ENCODE measurements around the gene WASF2. TPM values are rescaled to one million over a fixed set of nuclear protein-coding genes. Genes with fewer than 3 reads are reported as not detected.
"Not testable (repeated sequence)": the region's sequence is repeated elsewhere in the genome, so short reads cannot be mapped to it uniquely, and the experiment has no call there.

WASF2 gene
- total RNA-seq, 2 donors from 2014 or later, result 146 to 197 TPM

DNA sequence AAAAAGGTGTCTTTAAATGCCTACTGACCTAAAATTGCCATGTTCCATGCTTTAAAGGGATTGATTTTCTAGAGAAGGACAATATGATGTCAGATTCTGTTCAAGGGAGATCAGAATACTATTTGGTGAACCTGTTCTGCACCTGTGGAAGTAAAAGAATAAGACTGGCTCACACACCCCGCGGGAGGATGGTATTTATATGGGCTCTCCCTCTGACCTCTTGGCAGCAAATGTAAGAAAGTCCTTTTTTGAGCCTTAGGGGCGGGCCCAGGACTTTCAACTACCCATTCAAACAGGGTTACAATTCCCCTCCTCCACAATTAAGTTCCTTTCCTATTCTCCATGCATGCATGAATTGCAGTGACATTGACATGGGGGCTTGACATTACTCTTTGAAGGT, 42.1 kb downstream of the WASF2 start:
- H3K4me3 Mint-ChIP-seq, result no peak overlapping the region
- DNase-seq (no peak), ATAC-seq (replicated peaks in 1 of 2) (no peak)
- peaks cover 0 to 4% of the 10 kb centered on the region in 2 donors for H3K36me3 Mint-ChIP-seq (ENCODE audit: insufficient read depth in 2 of 2)
- peaks cover 77% of the 10 kb centered on the region for H3K4me1 Mint-ChIP-seq (ENCODE audit: low read depth)
- no peaks in the 10 kb centered on the region for H3K9me3 Mint-ChIP-seq
- no peak overlapping the region for H3K27ac Mint-ChIP-seq
- no peaks in the 10 kb centered on the region for H3K27me3 Mint-ChIP-seq (ENCODE audit: low read depth)

DNA sequence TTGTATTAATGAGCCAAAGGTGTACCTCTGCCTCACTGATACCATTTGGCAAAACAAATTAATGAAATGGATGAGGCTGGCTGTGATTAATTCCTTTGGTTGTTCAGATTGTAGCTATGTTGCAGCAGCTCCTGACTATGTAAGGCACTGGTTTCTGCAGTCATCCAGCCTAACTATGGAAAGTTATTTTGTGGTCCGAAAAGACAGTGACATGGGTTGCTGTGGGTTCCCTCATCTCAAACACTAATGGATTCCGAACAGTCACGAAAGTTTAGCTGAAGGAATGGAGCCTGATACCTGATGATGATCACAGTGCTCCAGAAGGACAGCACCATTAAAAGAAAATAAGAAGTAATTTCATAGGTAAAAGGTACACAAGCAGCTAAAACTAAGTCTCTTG, 42.6 kb downstream of the WASF2 start:
- DNase-seq (no peak), ATAC-seq (replicated peaks in 1 of 2) (no peak)
- no peaks in the 10 kb centered on the region for H3K27me3 Mint-ChIP-seq (ENCODE audit: low read depth)
- H3K4me1 Mint-ChIP-seq (ENCODE audit: low read depth), result peaks cover 77% of the 10 kb centered on the region
- no peak overlapping the region for H3K27ac Mint-ChIP-seq
- H3K36me3 Mint-ChIP-seq (ENCODE audit: insufficient read depth in 2 of 2), result peaks cover 0 to 4% of the 10 kb centered on the region in 2 donors
- no peaks in the 10 kb centered on the region for H3K9me3 Mint-ChIP-seq
- no peak overlapping the region for H3K4me3 Mint-ChIP-seq

- Mint-ChIP-seq H3K27me3 (ENCODE audit: low read depth) (no peaks in the 10 kb centered on the region), H3K4me3 (peak overlapping the region in 1 of 2 donors; percentile 43), H3K9me3 (no peaks in the 10 kb centered on the region), H3K4me1 (ENCODE audit: low read depth) (peaks cover 73% of the 10 kb centered on the region), H3K36me3 (ENCODE audit: insufficient read depth in 2 of 2) (peaks cover 0 to 4% of the 10 kb centered on the region in 2 donors), H3K27ac (peak overlapping the region; percentile 24)
- no peak for DNase-seq
- no peak for ATAC-seq (replicated peaks in 1 of 2)
Measured at GRCh38 chr1:27446496-27447020, 43.4 kb downstream of the WASF2 start.

DNA sequence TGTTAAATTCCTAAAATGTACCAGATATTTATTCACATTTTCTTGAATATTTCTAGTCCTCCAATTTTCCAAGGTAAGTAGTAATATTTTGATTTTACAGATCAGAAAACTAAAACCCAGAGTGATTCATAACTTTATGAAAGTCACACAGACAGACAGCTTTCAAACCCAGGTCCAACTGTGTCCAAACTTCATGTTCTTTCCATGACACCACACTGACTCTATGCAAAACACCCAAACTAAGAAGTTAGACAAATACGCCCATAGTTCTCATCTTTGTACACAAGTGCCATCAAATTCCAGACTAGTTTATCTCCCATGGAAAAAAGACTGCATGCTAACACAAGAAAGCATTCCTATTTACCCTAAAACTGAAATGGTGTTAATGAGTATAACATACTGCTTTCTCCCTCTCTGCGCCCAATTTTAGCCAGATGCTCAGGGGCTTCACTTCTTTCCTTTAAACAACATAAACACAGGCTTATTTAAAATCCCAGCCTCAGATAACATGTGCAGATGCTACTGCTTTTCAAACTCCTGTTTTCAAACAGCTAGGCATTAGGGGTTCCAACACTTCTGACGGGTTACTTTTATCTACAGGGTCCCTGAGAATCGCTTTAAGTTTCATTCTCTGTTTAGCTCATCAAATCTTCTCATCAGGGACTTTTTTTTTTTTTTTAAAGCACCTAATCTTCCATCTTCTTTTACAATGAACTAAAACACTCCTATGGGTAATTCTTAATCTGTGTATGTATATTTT, 44.6 kb downstream of the WASF2 start:
- H3K4me3 Mint-ChIP-seq, result peak overlapping the region; percentile 80 to 92
- peaks cover 64% of the 10 kb centered on the region for H3K4me1 Mint-ChIP-seq (ENCODE audit: low read depth)
- peaks cover 0 to 4% of the 10 kb centered on the region in 2 donors for H3K36me3 Mint-ChIP-seq (ENCODE audit: insufficient read depth in 2 of 2)
- no peaks in the 10 kb centered on the region for H3K9me3 Mint-ChIP-seq
- no peaks in the 10 kb centered on the region for H3K27me3 Mint-ChIP-seq (ENCODE audit: low read depth)
- ATAC-seq (replicated peaks in 1 of 2) (peak; percentile 76 to 79), DNase-seq (peak in 1 of 2 donors; percentile 31)
- H3K27ac Mint-ChIP-seq, result peak overlapping the region; percentile 98

DNA sequence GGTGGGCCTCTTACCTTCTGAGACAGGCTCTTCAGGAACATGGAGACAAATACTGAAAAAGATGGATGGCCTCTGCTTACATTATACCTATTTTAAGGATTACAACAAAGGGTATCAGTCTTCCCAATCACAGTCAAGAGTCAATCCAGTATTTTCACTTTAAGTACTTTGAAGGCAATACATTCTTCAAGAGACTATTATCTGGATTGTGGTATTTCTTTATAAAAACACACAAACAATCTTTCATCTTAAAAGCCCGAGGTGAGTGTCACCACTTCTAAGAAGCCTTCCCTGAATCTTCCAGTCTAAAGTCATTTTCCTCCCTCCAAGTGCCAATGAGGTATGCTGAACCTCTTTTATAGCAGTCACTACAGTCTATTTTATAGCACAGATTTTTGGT, 45.3 kb downstream of the WASF2 start:
- peaks cover 62% of the 10 kb centered on the region for H3K4me1 Mint-ChIP-seq (ENCODE audit: low read depth)

DNA sequence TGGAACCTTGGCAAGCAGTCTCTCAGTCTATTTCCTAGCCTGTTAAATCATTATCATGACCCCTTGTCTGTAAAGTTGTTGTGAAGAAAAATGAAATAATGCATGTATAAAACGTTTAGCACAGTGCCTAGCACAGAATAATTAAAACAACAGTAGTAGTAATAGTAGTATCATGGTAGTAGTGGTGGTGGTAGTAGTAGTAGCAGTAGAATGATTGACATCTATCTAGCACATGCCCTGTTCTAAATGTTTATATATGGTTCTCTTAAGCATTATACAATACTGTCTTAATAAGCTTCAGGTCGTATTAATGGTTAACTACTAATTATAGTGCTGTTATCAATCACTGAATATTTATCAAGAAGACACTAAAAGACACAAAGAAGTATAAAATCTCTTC, 50.8 kb downstream of the WASF2 start:
- DNase-seq (no peak), ATAC-seq (replicated peaks in 1 of 2) (no peak)
- Mint-ChIP-seq H3K4me1 (ENCODE audit: low read depth) (peaks cover 58% of the 10 kb centered on the region), H3K4me3 (no peak overlapping the region), H3K27ac (peak overlapping the region; percentile 26), H3K9me3 (peaks cover 0 to 2% of the 10 kb centered on the region in 2 donors), H3K36me3 (ENCODE audit: insufficient read depth in 2 of 2) (peaks cover 0 to 8% of the 10 kb centered on the region in 2 donors), H3K27me3 (ENCODE audit: low read depth) (no peaks in the 10 kb centered on the region)

More for the DNA sequence above, 45.3 kb downstream of the WASF2 start:
- Mint-ChIP-seq H3K4me3 (peak overlapping the region; percentile 80 to 92), H3K36me3 (ENCODE audit: insufficient read depth in 2 of 2) (peaks cover 0 to 8% of the 10 kb centered on the region in 2 donors), H3K27me3 (ENCODE audit: low read depth) (no peaks in the 10 kb centered on the region), H3K9me3 (no peaks in the 10 kb centered on the region), H3K27ac (peak overlapping the region; percentile 98)
- DNase-seq (no peak), ATAC-seq (replicated peaks in 1 of 2) (peak; percentile 26 to 33)

- DNase-seq, result no peak
- Mint-ChIP-seq H3K27ac (peak overlapping the region; percentile 26), H3K4me3 (no peak overlapping the region), H3K27me3 (ENCODE audit: low read depth) (no peaks in the 10 kb centered on the region), H3K4me1 (ENCODE audit: low read depth) (peaks cover 58% of the 10 kb centered on the region), H3K36me3 (ENCODE audit: insufficient read depth in 2 of 2) (peaks cover 0 to 8% of the 10 kb centered on the region in 2 donors), H3K9me3 (peaks cover 0 to 2% of the 10 kb centered on the region in 2 donors)
- no peak for ATAC-seq (replicated peaks in 1 of 2)
Measured at GRCh38 chr1:27438621-27439061, 51.3 kb downstream of the WASF2 start.

DNA sequence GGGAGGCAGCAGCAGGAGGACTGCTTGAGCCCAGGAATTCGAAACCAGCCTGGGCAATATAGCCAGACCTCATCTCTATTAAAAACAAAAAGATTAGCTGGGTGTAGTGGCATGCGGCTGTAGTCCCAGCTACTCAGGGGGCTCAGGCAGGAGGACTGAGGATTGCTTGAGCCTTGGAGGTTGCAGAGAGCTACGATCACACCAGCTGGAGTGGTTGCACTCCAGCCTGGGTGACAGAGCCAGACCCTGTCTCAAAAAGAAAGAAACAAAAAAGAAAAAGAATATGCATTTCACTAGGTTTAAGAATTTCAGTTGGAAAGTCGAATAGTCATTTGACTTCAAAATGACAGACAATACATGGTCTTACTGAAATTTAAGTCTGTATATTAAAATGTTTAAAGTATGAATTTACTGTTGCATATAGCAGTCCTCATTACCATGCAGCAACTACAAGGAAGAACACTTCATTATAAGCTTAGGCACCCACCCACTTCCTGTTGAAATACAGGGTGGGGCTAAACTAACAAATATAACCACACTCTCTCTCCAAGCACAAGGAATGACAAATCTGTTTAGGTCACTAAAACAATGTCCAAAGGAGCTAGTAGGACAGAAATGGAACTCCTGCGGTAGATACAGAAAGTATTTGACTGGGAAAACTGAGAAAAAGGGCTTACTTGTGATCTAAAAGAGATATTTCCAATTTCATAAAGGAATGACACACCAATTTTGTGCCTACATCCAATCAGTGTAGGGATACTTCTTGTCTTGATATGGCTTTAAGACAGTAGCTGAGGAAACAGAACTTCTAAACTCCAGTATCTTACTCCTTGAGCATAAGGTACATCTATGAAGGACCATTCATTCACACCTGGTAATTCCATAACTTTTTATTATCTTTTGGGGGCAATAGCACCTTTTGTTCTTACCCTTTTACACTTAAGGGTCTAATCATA, 53.5 kb downstream of the WASF2 start:
- Mint-ChIP-seq H3K4me3 (peak overlapping the region; percentile 46 to 64), H3K9me3 (peaks cover 0 to 2% of the 10 kb centered on the region in 2 donors), H3K36me3 (ENCODE audit: insufficient read depth in 2 of 2) (peaks cover 0 to 8% of the 10 kb centered on the region in 2 donors), H3K27me3 (ENCODE audit: low read depth) (no peaks in the 10 kb centered on the region), H3K27ac (peak overlapping the region; percentile 96), H3K4me1 (ENCODE audit: low read depth) (peaks cover 67% of the 10 kb centered on the region)
- DNase-seq, result no peak
- ATAC-seq (replicated peaks in 1 of 2), result peak; percentile 37 to 67

DNA sequence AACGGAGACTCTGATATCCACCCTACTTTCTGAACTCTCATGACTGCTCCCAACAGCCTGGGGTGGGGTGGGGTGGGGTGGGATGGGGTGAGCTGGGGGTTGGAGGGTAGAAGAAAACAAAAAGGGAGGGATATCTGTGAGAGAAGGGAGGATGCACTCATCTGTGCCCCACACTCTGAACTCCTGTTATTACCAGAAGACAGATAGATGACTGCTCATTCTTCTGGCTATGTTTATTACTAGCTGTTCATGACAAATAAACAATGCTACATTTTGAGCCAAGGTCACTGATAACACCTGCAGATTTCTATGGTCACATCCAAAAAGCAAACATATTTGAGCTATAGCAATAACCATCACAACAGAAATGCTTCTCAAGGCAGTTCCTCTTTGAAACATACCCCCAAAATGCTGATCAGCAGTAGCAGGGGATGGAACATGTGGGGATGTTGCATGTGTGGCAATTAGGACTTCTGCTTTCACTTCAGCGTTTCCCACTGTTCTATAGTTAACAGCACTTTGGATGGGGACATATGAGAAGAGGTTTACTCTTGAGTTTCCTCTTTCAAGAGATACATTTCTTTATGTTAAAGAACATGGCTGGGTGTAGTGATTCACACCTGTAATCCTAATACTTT, 54.3 kb downstream of the WASF2 start:
- peak overlapping the region; percentile 96 for H3K27ac Mint-ChIP-seq
- ATAC-seq (replicated peaks in 1 of 2), result peak in 1 of 2 donors; percentile 41

GRCh38 chr1:27433706-27434105, 56.3 kb downstream of the WASF2 start:
- ATAC-seq (replicated peaks in 1 of 2) (no peak), DNase-seq (no peak)
- Mint-ChIP-seq H3K4me1 (ENCODE audit: low read depth) (peaks cover 80% of the 10 kb centered on the region), H3K27me3 (ENCODE audit: low read depth) (no peaks in the 10 kb centered on the region), H3K9me3 (no peaks in the 10 kb centered on the region), H3K36me3 (ENCODE audit: insufficient read depth in 2 of 2) (peaks cover 0 to 2% of the 10 kb centered on the region in 2 donors), H3K4me3 (no peak overlapping the region), H3K27ac (peak overlapping the region; percentile 49)

More for the DNA sequence above, 54.3 kb downstream of the WASF2 start:
- peaks cover 0 to 8% of the 10 kb centered on the region in 2 donors for H3K36me3 Mint-ChIP-seq (ENCODE audit: insufficient read depth in 2 of 2)
- H3K4me3 Mint-ChIP-seq, result peak overlapping the region; percentile 46 to 64
- no peaks in the 10 kb centered on the region for H3K27me3 Mint-ChIP-seq (ENCODE audit: low read depth)
- peaks cover 0 to 2% of the 10 kb centered on the region in 2 donors for H3K9me3 Mint-ChIP-seq
- H3K4me1 Mint-ChIP-seq (ENCODE audit: low read depth), result peaks cover 75% of the 10 kb centered on the region
- no peak for DNase-seq

DNA sequence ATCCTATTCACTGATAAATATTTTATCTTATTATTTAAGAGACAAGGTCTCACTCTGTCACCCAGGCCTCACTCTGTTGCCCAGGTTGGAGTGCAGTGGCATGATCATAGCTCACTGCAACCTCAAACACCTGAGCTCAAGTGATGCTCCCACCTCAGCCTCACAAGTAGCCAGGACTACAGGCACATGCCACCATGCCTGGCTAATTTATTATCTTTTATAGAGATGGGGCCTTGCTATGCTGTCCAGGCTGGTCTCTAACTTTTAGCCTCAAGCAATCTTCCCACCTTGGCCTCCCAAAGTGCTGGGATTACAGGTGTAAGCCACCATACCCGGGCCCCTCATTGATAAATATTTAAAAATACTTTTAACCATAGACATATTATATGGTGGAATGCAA, 57.2 kb downstream of the WASF2 start:
- H3K27ac Mint-ChIP-seq; ATAC-seq (replicated peaks in 1 of 2); H3K9me3 Mint-ChIP-seq; H3K36me3 Mint-ChIP-seq (ENCODE audit: insufficient read depth in 2 of 2); H3K27me3 Mint-ChIP-seq (ENCODE audit: low read depth); DNase-seq; H3K4me3 Mint-ChIP-seq: not testable (repeated sequence)
- peaks cover 82% of the 10 kb centered on the region for H3K4me1 Mint-ChIP-seq (ENCODE audit: low read depth)

DNA sequence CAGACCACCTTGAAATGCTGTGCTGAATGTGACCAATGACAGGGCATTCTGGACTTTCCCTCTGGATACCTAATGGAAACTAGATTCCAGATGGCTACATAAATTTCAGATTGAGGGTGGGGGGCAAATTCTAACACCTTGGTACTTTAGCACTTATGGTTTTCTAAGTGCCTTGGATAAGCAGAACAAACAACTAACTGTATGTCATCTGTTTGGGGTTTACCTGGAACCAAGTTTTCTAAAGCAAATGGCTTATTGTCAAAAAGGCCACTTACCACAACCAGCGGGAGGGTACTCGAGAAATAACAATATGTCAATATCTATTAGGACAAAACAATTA, 58.4 kb downstream of the WASF2 start:
- H3K9me3 Mint-ChIP-seq, result no peaks in the 10 kb centered on the region
- H3K27me3 Mint-ChIP-seq (ENCODE audit: low read depth), result no peaks in the 10 kb centered on the region
- peaks cover 0 to 4% of the 10 kb centered on the region in 2 donors for H3K36me3 Mint-ChIP-seq (ENCODE audit: insufficient read depth in 2 of 2)
- peaks cover 82% of the 10 kb centered on the region for H3K4me1 Mint-ChIP-seq (ENCODE audit: low read depth)
- DNase-seq (no peak), ATAC-seq (replicated peaks in 1 of 2) (no peak)
- H3K27ac Mint-ChIP-seq, result peak overlapping the region; percentile 92
- peak overlapping the region in 1 of 2 donors; percentile 71 for H3K4me3 Mint-ChIP-seq
